WTC11 (cell line): Measurements from ENCODE around the gene TCF3. TPM values are rescaled to one million over a fixed set of nuclear protein-coding genes. Genes with fewer than 3 reads are reported as not detected.

Experiments used
- ATAC-seq: fragments of 200-7000 bp; cut with Tn5 transposase; 2 replicates; pipeline ENCODE4 v1.10.0; 2021; ENCODE audit warnings: mild to moderate bottlenecking, moderate library complexity
- CTCF ChIA-PET: fragments of 300-600 bp; sonication (Branson Sonifier 250); formaldehyde crosslinking; loops from one replicate; lab custom pipeline; 2021; ENCODE audit warnings: antibody characterized with exemption; lab: Charles Lee
- POLR2A ChIA-PET: fragments of 350-600 bp; sonication (Branson Sonifier 250); formaldehyde crosslinking; loops from one replicate; lab custom pipeline; 2021; ENCODE audit warnings: antibody characterized with exemption; lab: Charles Lee
- DNase-seq: peaks from one replicate; pipeline ENCODE4 v3.0.0; 2021; ENCODE audit warnings: low spot score
- H3K27ac Mint-ChIP-seq: 2 replicates; pipeline ENCODE4 v1.8.0; 2021; ENCODE audit warnings: mixed read lengths
- H3K27me3 Mint-ChIP-seq: 2 replicates; pipeline ENCODE4 v1.8.0; 2021; ENCODE audit warnings: low read depth, mild to moderate bottlenecking, moderate library complexity, mixed read lengths
- H3K36me3 Mint-ChIP-seq: 2 replicates; pipeline ENCODE4 v1.8.0; 2021; ENCODE audit warnings: mixed read lengths
- H3K4me1 Mint-ChIP-seq: 2 replicates; pipeline ENCODE4 v1.8.0; 2022; ENCODE audit warnings: mixed read lengths
- H3K4me3 Mint-ChIP-seq: 2 replicates; pipeline ENCODE4 v1.8.0; 2021; ENCODE audit warnings: mild to moderate bottlenecking, moderate library complexity, mixed read lengths
- H3K9me3 Mint-ChIP-seq: 2 replicates; pipeline ENCODE4 v1.8.0; 2021; ENCODE audit warnings: mixed read lengths
- CREM ChIP-seq: sonication (generic); formaldehyde crosslinking; IDR thresholded peaks from 2 replicates; pipeline ENCODE4 v1.8.1; 2022; ENCODE audit warnings: mild to moderate bottlenecking, missing genetic modification reagents, moderate library complexity
- FOXJ3 ChIP-seq: sonication (generic); formaldehyde crosslinking; IDR thresholded peaks from 2 replicates; pipeline ENCODE4 v1.9.0; 2021; ENCODE audit warnings: missing genetic modification reagents, mild to moderate bottlenecking, borderline replicate concordance
- FOXK1 ChIP-seq: sonication (generic); formaldehyde crosslinking; IDR thresholded peaks from 2 replicates; pipeline ENCODE4 v1.8.0; 2022; ENCODE audit warnings: mild to moderate bottlenecking, moderate library complexity, missing genetic modification reagents
- FOXP1 ChIP-seq: sonication (generic); formaldehyde crosslinking; IDR thresholded peaks from 2 replicates; pipeline ENCODE4 v1.8.0; 2022; ENCODE audit warnings: missing genetic modification reagents, mild to moderate bottlenecking, moderate library complexity, borderline replicate concordance
- FOXP4 ChIP-seq: sonication (generic); formaldehyde crosslinking; IDR thresholded peaks from 2 replicates; pipeline ENCODE4 v1.8.0; 2022; ENCODE audit warnings: mild to moderate bottlenecking, missing genetic modification reagents
- JAZF1 ChIP-seq: fragments of 250-450 bp; sonication (Bioruptor Pico); IDR thresholded peaks from 2 replicates; pipeline ENCODE4 v1.9.0; 2021; ENCODE audit warnings: moderate library complexity, mild to moderate bottlenecking, inconsistent platforms
- NR2C2 ChIP-seq: sonication (generic); formaldehyde crosslinking; IDR thresholded peaks from 2 replicates; pipeline ENCODE4 v1.8.0; 2022; ENCODE audit warnings: mild to moderate bottlenecking, missing genetic modification reagents
- RELA ChIP-seq: sonication (generic); formaldehyde crosslinking; IDR thresholded peaks from 2 replicates; pipeline ENCODE4 v1.8.1; 2022; ENCODE audit warnings: missing genetic modification reagents, mild to moderate bottlenecking, borderline replicate concordance
- SOX15 ChIP-seq: fragments of 250-450 bp; sonication (Bioruptor Pico); IDR thresholded peaks from 2 replicates; pipeline ENCODE4 v1.9.0; 2021; ENCODE audit warnings: mild to moderate bottlenecking
- ZNF263 ChIP-seq: sonication (generic); formaldehyde crosslinking; IDR thresholded peaks from 2 replicates; pipeline ENCODE4 v1.8.1; 2022; ENCODE audit warnings: low read depth, mild to moderate bottlenecking, moderate library complexity, missing genetic modification reagents
- ZNF281 ChIP-seq: sonication (generic); formaldehyde crosslinking; IDR thresholded peaks from 2 replicates; pipeline ENCODE4 v1.8.0; 2023; ENCODE audit warnings: mild to moderate bottlenecking, missing genetic modification reagents
- ZNF671 ChIP-seq: fragments of 250-450 bp; sonication (Bioruptor Pico); IDR thresholded peaks from 2 replicates; pipeline ENCODE4 v1.8.0; 2021; ENCODE audit warnings: mild to moderate bottlenecking
- total RNA-seq: library from RNA; stranded (reverse); gene quantifications from 3 replicates; pipeline ENCODE4 v1.2.3, GENCODE V29; 2021
- TF ChIP-seq, protein P1 (sequence below): sonication (generic); formaldehyde crosslinking; IDR thresholded peaks from 2 replicates; pipeline ENCODE4 v1.8.0; 2023; ENCODE audit warnings: missing genetic modification reagents, mild to moderate bottlenecking, borderline replicate concordance
- TF ChIP-seq, protein P2 (sequence below): fragments of 200-600 bp; IDR thresholded peaks from 2 replicates; pipeline ENCODE4 v1.8.0; 2022; ENCODE audit warnings: antibody characterized with exemption
- TF ChIP-seq, protein P3 (sequence below): sonication (generic); formaldehyde crosslinking; IDR thresholded peaks from 2 replicates; pipeline ENCODE4 v1.8.0; 2022; ENCODE audit warnings: mild to moderate bottlenecking, missing genetic modification reagents

TCF3 gene
- total RNA-seq, 1 experiment from 2014 or later, result 324 TPM

- Mint-ChIP-seq H3K4me1 (peaks cover 8% of the 10 kb centered on the region), H3K4me3 (no peak overlapping the region)
- ChIA-PET POLR2A (no interaction called here), CTCF (interaction anchor here (0.5 to 4.6 kb wide), 15 partner anchors 9 to 153 kb away, joined by 3 to 85 read pairs (median 10); partner anchors contain the start of gene TCF3)
- DNase-seq, result no peak
- TF ChIP-seq NR2C2 (CRISPR knock-in tag) (no peak), ZNF263 (CRISPR knock-in tag) (no peak), JAZF1 (CRISPR knock-in tag) (no peak), RELA (CRISPR knock-in tag) (no peak), FOXP4 (no peak), SOX15 (CRISPR knock-in tag) (no peak), ZNF281 (CRISPR knock-in tag) (no peak), FOXP1 (no peak), FOXJ3 (no peak), CREM (CRISPR knock-in tag) (no peak), ZNF671 (CRISPR knock-in tag) (no peak), FOXK1 (no peak)
- TF ChIP-seq, protein P1, sequence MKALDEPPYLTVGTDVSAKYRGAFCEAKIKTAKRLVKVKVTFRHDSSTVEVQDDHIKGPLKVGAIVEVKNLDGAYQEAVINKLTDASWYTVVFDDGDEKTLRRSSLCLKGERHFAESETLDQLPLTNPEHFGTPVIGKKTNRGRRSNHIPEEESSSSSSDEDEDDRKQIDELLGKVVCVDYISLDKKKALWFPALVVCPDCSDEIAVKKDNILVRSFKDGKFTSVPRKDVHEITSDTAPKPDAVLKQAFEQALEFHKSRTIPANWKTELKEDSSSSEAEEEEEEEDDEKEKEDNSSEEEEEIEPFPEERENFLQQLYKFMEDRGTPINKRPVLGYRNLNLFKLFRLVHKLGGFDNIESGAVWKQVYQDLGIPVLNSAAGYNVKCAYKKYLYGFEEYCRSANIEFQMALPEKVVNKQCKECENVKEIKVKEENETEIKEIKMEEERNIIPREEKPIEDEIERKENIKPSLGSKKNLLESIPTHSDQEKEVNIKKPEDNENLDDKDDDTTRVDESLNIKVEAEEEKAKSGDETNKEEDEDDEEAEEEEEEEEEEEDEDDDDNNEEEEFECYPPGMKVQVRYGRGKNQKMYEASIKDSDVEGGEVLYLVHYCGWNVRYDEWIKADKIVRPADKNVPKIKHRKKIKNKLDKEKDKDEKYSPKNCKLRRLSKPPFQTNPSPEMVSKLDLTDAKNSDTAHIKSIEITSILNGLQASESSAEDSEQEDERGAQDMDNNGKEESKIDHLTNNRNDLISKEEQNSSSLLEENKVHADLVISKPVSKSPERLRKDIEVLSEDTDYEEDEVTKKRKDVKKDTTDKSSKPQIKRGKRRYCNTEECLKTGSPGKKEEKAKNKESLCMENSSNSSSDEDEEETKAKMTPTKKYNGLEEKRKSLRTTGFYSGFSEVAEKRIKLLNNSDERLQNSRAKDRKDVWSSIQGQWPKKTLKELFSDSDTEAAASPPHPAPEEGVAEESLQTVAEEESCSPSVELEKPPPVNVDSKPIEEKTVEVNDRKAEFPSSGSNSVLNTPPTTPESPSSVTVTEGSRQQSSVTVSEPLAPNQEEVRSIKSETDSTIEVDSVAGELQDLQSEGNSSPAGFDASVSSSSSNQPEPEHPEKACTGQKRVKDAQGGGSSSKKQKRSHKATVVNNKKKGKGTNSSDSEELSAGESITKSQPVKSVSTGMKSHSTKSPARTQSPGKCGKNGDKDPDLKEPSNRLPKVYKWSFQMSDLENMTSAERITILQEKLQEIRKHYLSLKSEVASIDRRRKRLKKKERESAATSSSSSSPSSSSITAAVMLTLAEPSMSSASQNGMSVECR (CRISPR knock-in tag), result no peak
- TF ChIP-seq, protein P2, sequence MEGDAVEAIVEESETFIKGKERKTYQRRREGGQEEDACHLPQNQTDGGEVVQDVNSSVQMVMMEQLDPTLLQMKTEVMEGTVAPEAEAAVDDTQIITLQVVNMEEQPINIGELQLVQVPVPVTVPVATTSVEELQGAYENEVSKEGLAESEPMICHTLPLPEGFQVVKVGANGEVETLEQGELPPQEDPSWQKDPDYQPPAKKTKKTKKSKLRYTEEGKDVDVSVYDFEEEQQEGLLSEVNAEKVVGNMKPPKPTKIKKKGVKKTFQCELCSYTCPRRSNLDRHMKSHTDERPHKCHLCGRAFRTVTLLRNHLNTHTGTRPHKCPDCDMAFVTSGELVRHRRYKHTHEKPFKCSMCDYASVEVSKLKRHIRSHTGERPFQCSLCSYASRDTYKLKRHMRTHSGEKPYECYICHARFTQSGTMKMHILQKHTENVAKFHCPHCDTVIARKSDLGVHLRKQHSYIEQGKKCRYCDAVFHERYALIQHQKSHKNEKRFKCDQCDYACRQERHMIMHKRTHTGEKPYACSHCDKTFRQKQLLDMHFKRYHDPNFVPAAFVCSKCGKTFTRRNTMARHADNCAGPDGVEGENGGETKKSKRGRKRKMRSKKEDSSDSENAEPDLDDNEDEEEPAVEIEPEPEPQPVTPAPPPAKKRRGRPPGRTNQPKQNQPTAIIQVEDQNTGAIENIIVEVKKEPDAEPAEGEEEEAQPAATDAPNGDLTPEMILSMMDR, result no peak
- TF ChIP-seq, protein P3, sequence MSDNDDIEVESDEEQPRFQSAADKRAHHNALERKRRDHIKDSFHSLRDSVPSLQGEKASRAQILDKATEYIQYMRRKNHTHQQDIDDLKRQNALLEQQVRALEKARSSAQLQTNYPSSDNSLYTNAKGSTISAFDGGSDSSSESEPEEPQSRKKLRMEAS (CRISPR knock-in tag), result no peak
- TF ChIP-seq, all 79 proteins: peak for 0
- Mint-ChIP-seq H3K27ac (no peak overlapping the region), H3K9me3 (no peaks in the 10 kb centered on the region), H3K36me3 (no peaks in the 10 kb centered on the region), H3K27me3 (peaks cover 92% of the 10 kb centered on the region)
- ATAC-seq, result no peak
Observed at GRCh38 chr19:1673645-1674292, 21.4 kb upstream of the TCF3 start.
